K562 (cell line): ENCODE measurements around the gene DPEP2NB. TPM values are rescaled to one million over a fixed set of nuclear protein-coding genes. Genes with fewer than 3 reads are reported as not detected.

ENCODE experiments used
- CBX3 ChIP-seq, 2 experiments: IDR thresholded peaks; 1 replicate in 1 of 2; 2 replicates in 1 of 2; pipeline ENCODE4 v1.6.1; 2012; ENCODE audit warnings: inconsistent platforms in 2 of 2, low read length in 2 of 2, borderline replicate concordance in 1 of 2, control low read depth in 1 of 2
- CCAR2 ChIP-seq: fragments of 200-400 bp; formaldehyde crosslinking; IDR thresholded peaks from 2 replicates; pipeline ENCODE4 v1.6.1; 2017; ENCODE audit warnings: mild to moderate bottlenecking, low read depth, low read length
- E2F8 ChIP-seq: fragments of 450-650 bp; IDR thresholded peaks from 2 replicates; pipeline ENCODE4 v1.7.1; 2018; ENCODE audit warnings: mild to moderate bottlenecking, low read depth; ENCODE audit not compliant: partially characterized antibody
- ETV5 ChIP-seq: sonication (generic); formaldehyde crosslinking; IDR thresholded peaks from 2 replicates; pipeline ENCODE4 v1.4.0; 2020; ENCODE audit warnings: low read depth, mild to moderate bottlenecking, missing genetic modification reagents
- MITF ChIP-seq: IDR thresholded peaks from 2 replicates; pipeline ENCODE4 v1.6.1; 2014; ENCODE audit warnings: antibody characterized with exemption
- PHF21A ChIP-seq: fragments of 450-650 bp; IDR thresholded peaks from 2 replicates; pipeline ENCODE4 v1.6.1; 2017; ENCODE audit warnings: low read depth, borderline replicate concordance
- SP1 ChIP-seq: sonication (generic); formaldehyde crosslinking; IDR thresholded peaks from 2 replicates; pipeline ENCODE4 v1.8.1; 2022; ENCODE audit warnings: mild to moderate bottlenecking, missing genetic modification reagents
- ZBTB2 ChIP-seq: fragments of 450-650 bp; IDR thresholded peaks from 2 replicates; pipeline ENCODE4 v1.6.1; 2016; ENCODE audit warnings: antibody characterized with exemption
- ZNF174 ChIP-seq: fragments of 250-450 bp; sonication (Bioruptor Pico); IDR thresholded peaks from 2 replicates; pipeline ENCODE4 v1.4.0; 2020; ENCODE audit warnings: mild to moderate bottlenecking
- ZNF354B ChIP-seq: fragments of 250-450 bp; sonication (Bioruptor Pico); IDR thresholded peaks from 2 replicates; pipeline ENCODE4 v1.4.0; 2020
- polyA plus RNA-seq, 8 experiments: library from polyadenylated mRNA; depleted of rRNA in 4 of 8; stranded (reverse) in 5 of 8; unstranded in 3 of 8; fragments of >200 nt; fragmentation: Nextera tagmentation in 2 of 8; fragmentation: Illumina TruSeq in 1 of 8; extraction: Ambion mirVana in 2 of 8; extraction: Trizol in 1 of 8; gene quantifications; 2 replicates each; pipeline versions ENCODE4 v1.2.1 to v1.2.3, GENCODE V29; 2011 to 2014; ENCODE audit warnings: inconsistent platforms in 1 of 8, missing spikeins in 1 of 8
- total RNA-seq, 7 experiments: library from RNA; depleted of rRNA in 6 of 7; stranded (reverse); fragments of >200 nt in 6 of 7; fragmentation: Illumina TruSeq in 2 of 7; extraction: Trizol in 2 of 7; gene quantifications; 2 replicates each; pipeline versions ENCODE4 v1.2.1 to v1.2.3, GENCODE V29; 2011 to 2021; ENCODE audit warnings: low replicate concordance in 1 of 7
- TF ChIP-seq, protein P1 (sequence below), 2 experiments: fragments of 150-350 bp in 1 of 2; IDR thresholded peaks; 2 replicates each; pipeline ENCODE4 v1.6.1; 2012 to 2016; ENCODE audit warnings: low read depth in 2 of 2, low read length in 2 of 2, mild to moderate bottlenecking in 1 of 2, moderate library complexity in 1 of 2
- TF ChIP-seq, protein P2 (sequence below): sonication (generic); formaldehyde crosslinking; IDR thresholded peaks from 2 replicates; pipeline ENCODE4 v1.8.1; 2023; ENCODE audit warnings: mild to moderate bottlenecking, missing genetic modification reagents

Gene DPEP2NB
- total and polyA plus RNA-seq, 9 of the 15 experiments (the other 6 are each of a cell fraction or from before 2014, with no cell fraction given), result not detected

GRCh38 chr16:67993207-67994039 lies 22.3 kb downstream of the DPEP2NB start (continued):
- TF ChIP-seq, protein P1, sequence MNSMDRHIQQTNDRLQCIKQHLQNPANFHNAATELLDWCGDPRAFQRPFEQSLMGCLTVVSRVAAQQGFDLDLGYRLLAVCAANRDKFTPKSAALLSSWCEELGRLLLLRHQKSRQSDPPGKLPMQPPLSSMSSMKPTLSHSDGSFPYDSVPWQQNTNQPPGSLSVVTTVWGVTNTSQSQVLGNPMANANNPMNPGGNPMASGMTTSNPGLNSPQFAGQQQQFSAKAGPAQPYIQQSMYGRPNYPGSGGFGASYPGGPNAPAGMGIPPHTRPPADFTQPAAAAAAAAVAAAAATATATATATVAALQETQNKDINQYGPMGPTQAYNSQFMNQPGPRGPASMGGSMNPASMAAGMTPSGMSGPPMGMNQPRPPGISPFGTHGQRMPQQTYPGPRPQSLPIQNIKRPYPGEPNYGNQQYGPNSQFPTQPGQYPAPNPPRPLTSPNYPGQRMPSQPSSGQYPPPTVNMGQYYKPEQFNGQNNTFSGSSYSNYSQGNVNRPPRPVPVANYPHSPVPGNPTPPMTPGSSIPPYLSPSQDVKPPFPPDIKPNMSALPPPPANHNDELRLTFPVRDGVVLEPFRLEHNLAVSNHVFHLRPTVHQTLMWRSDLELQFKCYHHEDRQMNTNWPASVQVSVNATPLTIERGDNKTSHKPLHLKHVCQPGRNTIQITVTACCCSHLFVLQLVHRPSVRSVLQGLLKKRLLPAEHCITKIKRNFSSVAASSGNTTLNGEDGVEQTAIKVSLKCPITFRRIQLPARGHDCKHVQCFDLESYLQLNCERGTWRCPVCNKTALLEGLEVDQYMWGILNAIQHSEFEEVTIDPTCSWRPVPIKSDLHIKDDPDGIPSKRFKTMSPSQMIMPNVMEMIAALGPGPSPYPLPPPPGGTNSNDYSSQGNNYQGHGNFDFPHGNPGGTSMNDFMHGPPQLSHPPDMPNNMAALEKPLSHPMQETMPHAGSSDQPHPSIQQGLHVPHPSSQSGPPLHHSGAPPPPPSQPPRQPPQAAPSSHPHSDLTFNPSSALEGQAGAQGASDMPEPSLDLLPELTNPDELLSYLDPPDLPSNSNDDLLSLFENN (IDR thresholded peaks at IDR 0.05; ENCODE audit: low read depth in 2 of 2, low read length in 2 of 2), result peak in 1 of 2 experiments; percentile 16; a peak in 2 of 4 replicates
- TF ChIP-seq E2F8, result peak; percentile 78
- TF ChIP-seq CBX3 (IDR thresholded peaks at IDR 0.05; ENCODE audit: borderline replicate concordance in 1 of 2, low read length in 2 of 2), result peak in 1 of 2 experiments; percentile 82; a peak in 1 of 3 replicates
- TF ChIP-seq ZNF174 (CRISPR knock-in tag), result 0 out of 2 replicates have a peak, but pooled peaks have one; percentile 51
- TF ChIP-seq ETV5 (CRISPR knock-in tag), result peak; percentile 51
- TF ChIP-seq SP1 (CRISPR knock-in tag), result peak; percentile 80
- no peak for TF ChIP-seq CCAR2
- TF ChIP-seq PHF21A, result peak; percentile 33; the same call in 1 of the 2 replicates
- TF ChIP-seq MITF, result no peak
- peak; percentile 66; the same call in 1 of the 2 replicates for TF ChIP-seq ZBTB2
- TF ChIP-seq, protein P2, sequence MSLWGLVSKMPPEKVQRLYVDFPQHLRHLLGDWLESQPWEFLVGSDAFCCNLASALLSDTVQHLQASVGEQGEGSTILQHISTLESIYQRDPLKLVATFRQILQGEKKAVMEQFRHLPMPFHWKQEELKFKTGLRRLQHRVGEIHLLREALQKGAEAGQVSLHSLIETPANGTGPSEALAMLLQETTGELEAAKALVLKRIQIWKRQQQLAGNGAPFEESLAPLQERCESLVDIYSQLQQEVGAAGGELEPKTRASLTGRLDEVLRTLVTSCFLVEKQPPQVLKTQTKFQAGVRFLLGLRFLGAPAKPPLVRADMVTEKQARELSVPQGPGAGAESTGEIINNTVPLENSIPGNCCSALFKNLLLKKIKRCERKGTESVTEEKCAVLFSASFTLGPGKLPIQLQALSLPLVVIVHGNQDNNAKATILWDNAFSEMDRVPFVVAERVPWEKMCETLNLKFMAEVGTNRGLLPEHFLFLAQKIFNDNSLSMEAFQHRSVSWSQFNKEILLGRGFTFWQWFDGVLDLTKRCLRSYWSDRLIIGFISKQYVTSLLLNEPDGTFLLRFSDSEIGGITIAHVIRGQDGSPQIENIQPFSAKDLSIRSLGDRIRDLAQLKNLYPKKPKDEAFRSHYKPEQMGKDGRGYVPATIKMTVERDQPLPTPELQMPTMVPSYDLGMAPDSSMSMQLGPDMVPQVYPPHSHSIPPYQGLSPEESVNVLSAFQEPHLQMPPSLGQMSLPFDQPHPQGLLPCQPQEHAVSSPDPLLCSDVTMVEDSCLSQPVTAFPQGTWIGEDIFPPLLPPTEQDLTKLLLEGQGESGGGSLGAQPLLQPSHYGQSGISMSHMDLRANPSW, result 0 out of 2 replicates have a peak, but pooled peaks have one; percentile 25
- TF ChIP-seq ZNF354B (CRISPR knock-in tag), result no peak
